SH-SY5Y (cell line): ENCODE measurements around the gene CRYBG3.

Experiments
- GATA2 ChIP-seq: IDR thresholded peaks from 2 replicates; pipeline ENCODE4 v1.6.1; 2011; ENCODE audit warnings: mild to moderate bottlenecking, low read depth, low read length
- GATA3 ChIP-seq: IDR thresholded peaks from 2 replicates; pipeline ENCODE4 v1.6.1; 2011; ENCODE audit warnings: low read depth, mild to moderate bottlenecking, low read length, moderate library complexity

- TF ChIP-seq GATA2 (no peak), GATA3 (no peak)
Measured at GRCh38 chr3:97882975-97883598, 61.3 kb downstream of the CRYBG3 start.
